DND-41 (cell line): ENCODE data around the gene NAV3.

ENCODE experiments used
- EZH2 ChIP-seq: IDR thresholded peaks from 3 replicates; pipeline ENCODE4 v1.6.1; 2012; ENCODE audit warnings: borderline replicate concordance, low read depth, mild to moderate bottlenecking, moderate library complexity, low read length, inconsistent platforms; ENCODE audit not compliant: severe bottlenecking
- TF ChIP-seq, protein P1 (sequence below): IDR thresholded peaks from 2 replicates; pipeline ENCODE4 v1.5.1; 2012; ENCODE audit warnings: borderline replicate concordance, low read length, moderate library complexity, mild to moderate bottlenecking; ENCODE audit not compliant: poor library complexity, severe bottlenecking; ENCODE audit errors: extremely low read depth

- TF ChIP-seq, protein P1, sequence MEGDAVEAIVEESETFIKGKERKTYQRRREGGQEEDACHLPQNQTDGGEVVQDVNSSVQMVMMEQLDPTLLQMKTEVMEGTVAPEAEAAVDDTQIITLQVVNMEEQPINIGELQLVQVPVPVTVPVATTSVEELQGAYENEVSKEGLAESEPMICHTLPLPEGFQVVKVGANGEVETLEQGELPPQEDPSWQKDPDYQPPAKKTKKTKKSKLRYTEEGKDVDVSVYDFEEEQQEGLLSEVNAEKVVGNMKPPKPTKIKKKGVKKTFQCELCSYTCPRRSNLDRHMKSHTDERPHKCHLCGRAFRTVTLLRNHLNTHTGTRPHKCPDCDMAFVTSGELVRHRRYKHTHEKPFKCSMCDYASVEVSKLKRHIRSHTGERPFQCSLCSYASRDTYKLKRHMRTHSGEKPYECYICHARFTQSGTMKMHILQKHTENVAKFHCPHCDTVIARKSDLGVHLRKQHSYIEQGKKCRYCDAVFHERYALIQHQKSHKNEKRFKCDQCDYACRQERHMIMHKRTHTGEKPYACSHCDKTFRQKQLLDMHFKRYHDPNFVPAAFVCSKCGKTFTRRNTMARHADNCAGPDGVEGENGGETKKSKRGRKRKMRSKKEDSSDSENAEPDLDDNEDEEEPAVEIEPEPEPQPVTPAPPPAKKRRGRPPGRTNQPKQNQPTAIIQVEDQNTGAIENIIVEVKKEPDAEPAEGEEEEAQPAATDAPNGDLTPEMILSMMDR = no peak
- TF ChIP-seq EZH2 = no peak
Observed at GRCh38 chr12:77795699-77796098, 35.0 kb upstream of the NAV3 start.
